ENCODE data around the gene KRTAP2-1. TPM values are rescaled to one million over a fixed set of nuclear protein-coding genes. Genes with fewer than 3 reads are reported as not detected.
"Not testable (repeated sequence)": the region's sequence is repeated elsewhere in the genome, so short reads cannot be mapped to it uniquely, and the experiment has no call there.

The KRTAP2-1 gene, protein sequence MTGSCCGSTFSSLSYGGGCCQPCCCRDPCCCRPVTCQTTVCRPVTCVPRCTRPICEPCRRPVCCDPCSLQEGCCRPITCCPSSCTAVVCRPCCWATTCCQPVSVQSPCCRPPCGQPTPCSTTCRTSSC
- total RNA-seq = not detected in 2 replicates

DNA sequence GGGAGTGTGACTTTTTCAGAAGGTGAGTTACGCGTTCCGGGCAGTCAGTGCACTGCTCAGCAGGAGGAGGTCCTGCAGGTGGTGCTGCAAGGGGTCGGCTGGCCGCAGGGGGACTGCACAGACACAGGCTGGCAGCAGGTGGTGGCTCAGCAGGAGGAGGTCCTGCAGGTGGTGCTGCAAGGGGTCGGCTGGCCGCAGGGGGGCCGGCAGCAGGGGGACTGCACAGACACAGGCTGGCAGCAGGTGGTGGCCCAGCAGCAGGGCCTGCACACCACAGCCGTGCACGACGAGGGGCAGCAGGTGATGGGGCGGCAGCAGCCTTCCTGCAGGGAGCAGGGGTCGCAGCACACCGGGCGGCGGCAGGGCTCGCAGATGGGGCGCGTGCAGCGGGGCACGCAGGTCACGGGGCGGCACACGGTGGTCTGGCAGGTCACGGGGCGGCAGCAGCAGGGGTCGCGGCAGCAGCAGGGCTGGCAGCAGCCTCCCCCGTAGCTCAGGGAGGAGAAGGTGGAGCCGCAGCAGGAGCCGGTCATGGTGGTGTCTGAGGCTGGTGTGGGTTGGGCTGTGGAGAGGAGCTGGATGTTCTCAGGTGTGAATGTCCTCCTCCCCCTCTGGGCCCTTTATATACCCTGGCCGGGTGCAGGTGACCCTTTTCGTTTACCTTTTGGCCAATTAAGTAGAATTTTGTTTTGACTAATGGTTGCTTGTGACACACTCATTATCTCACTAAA is at the start of gene KRTAP2-1:
TSS of gene KRTAP2-1 (minus strand) at position 582 of the 731 bp plus-strand sequence. CDS start at position 533, 49 bp downstream.
- H3K4me3 ChIP-seq (ENCODE audit: low read depth, low read length); DNase-seq (ENCODE audit: low read depth): not testable (repeated sequence)

DNA sequence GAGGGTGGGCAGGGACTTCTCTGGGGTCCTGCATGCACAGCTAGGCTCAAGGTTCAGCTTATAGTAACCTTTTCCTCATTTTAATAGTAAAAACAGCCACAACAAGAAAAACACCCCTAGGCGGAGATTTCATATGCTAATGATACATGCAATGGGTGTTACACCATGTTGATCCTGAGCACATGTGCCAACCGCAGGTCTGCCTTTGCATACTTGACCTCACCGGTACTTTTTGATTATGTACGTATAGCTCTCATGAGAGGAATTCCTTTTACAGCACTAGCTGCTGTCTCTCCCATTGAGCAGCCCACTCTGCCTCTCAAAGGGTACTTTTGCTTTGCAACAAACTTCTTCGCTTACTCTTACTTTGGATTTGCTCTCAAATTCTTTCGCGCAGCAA is 48.9 kb upstream of the KRTAP2-1 start:
- TF ChIP-seq, protein P1, sequence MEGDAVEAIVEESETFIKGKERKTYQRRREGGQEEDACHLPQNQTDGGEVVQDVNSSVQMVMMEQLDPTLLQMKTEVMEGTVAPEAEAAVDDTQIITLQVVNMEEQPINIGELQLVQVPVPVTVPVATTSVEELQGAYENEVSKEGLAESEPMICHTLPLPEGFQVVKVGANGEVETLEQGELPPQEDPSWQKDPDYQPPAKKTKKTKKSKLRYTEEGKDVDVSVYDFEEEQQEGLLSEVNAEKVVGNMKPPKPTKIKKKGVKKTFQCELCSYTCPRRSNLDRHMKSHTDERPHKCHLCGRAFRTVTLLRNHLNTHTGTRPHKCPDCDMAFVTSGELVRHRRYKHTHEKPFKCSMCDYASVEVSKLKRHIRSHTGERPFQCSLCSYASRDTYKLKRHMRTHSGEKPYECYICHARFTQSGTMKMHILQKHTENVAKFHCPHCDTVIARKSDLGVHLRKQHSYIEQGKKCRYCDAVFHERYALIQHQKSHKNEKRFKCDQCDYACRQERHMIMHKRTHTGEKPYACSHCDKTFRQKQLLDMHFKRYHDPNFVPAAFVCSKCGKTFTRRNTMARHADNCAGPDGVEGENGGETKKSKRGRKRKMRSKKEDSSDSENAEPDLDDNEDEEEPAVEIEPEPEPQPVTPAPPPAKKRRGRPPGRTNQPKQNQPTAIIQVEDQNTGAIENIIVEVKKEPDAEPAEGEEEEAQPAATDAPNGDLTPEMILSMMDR (conservative IDR thresholded peaks at IDR 0.05; ENCODE audit: low read depth, low read length) = no peak
- DNase-seq (ENCODE audit: low read depth) = no peak
- no peak overlapping the region for H3K4me3 ChIP-seq (ENCODE audit: low read depth, low read length)

DNA sequence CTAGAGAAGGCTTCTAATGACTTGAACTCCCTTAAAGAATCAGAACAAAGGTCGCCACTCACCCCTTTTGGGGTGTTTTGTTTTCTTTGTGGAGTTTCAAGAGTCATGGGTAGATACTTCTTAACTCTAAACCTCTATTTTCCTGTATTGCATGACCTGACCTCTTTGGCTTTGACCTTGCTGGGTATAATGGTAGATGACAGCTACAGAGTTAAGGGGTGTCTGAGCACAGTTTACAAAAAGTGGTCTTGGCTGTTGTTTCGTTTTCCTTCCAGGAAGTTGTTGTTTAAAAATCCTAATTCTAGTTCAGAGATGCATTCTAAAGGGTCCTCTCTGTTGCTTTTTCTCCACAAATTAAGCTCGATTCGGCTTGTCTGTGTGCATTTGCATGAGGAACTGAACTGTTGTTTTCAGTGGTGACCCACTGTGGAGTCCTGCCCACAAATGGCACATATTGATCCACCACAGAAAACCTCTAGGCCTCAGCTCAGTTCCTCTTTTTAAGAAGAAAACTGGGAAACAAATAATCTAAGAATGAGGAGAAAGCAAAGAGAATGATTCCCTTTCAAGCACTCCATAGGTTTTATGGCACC is 41.7 kb upstream of the KRTAP2-1 start:
- H3K4me3 ChIP-seq (ENCODE audit: low read depth, low read length); DNase-seq (ENCODE audit: low read depth): not testable (repeated sequence)

DNA sequence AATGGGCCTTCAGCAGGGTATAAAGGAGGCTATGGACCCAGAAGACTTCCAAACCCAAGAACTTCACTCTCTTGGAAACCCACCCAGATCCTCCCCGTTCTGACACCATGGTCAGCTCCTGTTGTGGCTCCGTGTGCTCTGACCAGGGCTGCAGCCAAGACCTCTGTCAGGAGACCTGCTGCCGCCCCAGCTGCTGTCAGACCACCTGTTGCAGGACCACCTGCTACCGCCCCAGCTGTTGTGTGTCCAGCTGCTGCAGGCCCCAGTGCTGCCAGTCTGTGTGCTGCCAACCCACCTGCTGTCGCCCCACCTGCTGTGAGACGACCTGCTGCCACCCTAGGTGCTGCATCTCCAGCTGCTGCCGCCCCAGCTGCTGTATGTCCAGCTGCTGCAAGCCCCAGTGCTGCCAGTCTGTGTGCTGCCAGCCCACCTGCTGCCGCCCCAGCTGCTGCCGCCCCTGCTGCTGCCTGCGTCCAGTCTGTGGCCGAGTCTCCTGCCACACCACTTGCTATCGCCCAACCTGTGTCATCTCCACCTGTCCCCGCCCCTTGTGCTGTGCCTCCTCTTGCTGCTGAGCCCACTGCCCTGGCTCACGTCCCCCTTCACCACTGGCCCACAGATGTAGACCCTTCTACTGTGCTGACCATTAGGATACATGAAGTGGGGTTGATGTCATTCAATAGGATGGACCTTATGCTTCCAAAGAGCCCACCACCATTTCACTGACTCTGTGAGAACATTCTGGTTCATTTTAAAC is 37.2 kb upstream of the KRTAP2-1 start, which contains the start of gene KRTAP4-7:
TSS of gene KRTAP4-7 (plus strand) at position 51 of the 757 bp plus-strand sequence. CDS start at position 108, 57 bp downstream.
- not testable (repeated sequence) for H3K4me3 ChIP-seq (ENCODE audit: low read depth, low read length); DNase-seq (ENCODE audit: low read depth)

DNA sequence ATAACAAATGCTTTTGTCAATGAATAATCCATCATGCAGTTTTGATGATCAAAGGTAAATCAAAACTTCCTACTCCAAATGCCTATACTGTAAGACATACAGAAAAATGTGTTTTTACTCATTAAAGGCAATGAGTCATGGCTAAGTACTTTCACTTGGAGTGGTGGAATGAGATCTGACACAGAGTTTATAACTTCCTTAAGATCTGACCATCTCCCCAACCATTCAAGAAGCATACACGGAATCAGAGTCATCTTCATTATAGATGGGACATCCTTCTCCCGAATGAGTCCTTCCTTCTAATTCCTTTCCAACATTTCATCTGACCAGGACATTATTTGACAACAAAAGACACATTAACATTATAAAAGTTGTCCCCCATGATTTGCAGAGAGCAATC is 36.3 kb upstream of the KRTAP2-1 start:
- not testable (repeated sequence) for H3K4me3 ChIP-seq (ENCODE audit: low read depth, low read length); DNase-seq (ENCODE audit: low read depth)

DNA sequence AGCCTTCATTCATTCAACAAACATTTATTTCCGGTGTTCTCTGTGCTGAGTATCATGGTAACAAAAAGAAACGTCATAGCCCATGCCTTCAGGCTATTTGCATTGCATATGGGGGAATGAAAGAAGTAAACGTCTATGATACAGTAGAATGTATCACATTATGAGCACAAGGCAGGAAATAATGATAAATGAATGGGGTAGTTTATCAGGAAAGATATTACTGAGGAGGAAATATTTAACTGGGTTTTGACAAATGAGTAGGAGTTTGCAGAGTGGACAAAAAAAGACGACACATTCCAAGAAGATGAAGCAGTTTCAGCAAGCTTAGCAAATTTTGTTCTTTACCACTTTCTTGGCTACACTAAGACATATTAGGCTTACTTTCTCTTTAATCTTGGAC is 35.5 kb upstream of the KRTAP2-1 start:
- no peak for DNase-seq (ENCODE audit: low read depth)
- H3K4me3 ChIP-seq (ENCODE audit: low read depth, low read length) = no peak overlapping the region
- TF ChIP-seq, protein P1 (conservative IDR thresholded peaks at IDR 0.05; ENCODE audit: low read depth, low read length) = no peak

DNA sequence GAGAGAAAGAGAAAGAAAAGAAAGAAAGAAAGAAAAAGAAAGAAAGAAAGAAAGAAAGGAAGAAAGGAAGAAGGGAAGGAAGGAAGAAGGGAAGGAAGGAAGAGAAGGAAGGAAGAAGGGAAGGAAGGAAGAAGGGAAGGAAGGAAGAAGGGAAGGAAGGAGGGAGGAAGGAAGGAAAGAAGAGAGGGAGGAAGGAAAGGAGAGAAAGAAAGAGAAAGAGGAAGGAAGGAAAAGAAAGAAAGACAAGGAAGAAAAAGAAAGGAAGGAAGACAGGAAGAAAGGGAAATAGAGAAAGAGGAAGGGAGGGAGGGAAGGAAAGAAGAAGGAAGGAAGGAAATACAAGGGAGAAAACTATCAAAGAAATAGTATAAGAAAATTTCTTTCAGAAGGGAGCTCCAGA is 29.7 kb upstream of the KRTAP2-1 start:
- TF ChIP-seq, protein P1 (conservative IDR thresholded peaks at IDR 0.05; ENCODE audit: low read depth, low read length) = no peak
- DNase-seq (ENCODE audit: low read depth) = no peak
- no peak overlapping the region for H3K4me3 ChIP-seq (ENCODE audit: low read depth, low read length)

DNA sequence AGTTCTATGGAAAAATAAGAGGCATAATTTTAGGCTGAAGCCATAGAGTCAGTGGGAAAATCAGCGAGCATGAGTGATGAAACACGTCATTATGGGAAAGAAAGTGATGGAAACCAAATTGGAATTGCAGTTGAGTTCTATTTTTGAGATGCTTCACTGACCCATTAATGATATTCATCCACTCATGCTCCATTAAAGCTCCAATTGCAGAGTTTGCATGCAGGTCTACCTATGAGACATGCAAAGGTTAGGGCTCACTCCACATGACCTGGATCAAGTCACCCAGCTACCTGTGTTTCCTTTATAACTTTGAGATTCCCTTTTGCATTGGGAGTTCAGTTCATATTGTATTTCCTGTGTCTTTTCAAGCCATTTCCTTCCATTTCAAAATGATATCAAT is 26.6 kb upstream of the KRTAP2-1 start:
- no peak for DNase-seq (ENCODE audit: low read depth)
- TF ChIP-seq, protein P1 (conservative IDR thresholded peaks at IDR 0.05; ENCODE audit: low read depth, low read length) = no peak
- H3K4me3 ChIP-seq (ENCODE audit: low read depth, low read length) = no peak overlapping the region
